HG03175 (cell line): ENCODE measurements around the gene SIL1.

Experiments
- ATAC-seq: cut with Tn5 transposase; IDR thresholded peaks from one replicate; pipeline ENCODE4 v1.9.1; 2021; ENCODE audit warnings: mild to moderate bottlenecking, moderate library complexity; ENCODE audit not compliant: unreplicated experiment

Gene SIL1

DNA sequence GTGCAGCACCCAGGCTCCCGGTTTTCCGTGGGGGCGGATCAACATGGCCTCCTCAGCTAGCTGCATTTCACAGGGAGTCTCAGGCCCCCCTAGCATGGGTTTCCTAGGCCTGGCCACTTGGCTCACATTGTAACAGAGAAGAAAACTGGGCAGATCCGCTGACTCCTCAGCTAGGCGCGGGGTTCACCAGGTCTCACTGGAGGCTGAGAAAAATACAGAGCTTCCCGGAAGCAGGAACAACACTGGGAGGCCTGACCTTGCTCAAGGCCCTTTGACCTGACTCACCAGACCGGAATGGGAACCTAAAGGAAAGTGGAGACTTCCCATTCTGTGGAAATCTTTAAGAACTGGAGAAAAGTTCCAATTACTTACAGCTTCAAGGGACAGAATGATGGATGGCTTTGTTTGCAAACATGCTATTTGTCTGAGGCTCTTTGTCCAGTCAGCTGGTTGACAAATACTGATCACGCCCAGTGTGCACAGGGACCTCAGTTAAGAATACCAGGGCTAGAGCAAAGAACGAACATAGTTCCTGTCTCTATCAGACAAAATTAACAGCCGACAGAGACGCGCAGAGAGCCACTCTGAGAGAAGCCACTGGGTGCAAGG lies 234.3 kb downstream of the SIL1 start:
- ATAC-seq, result no peak

DNA sequence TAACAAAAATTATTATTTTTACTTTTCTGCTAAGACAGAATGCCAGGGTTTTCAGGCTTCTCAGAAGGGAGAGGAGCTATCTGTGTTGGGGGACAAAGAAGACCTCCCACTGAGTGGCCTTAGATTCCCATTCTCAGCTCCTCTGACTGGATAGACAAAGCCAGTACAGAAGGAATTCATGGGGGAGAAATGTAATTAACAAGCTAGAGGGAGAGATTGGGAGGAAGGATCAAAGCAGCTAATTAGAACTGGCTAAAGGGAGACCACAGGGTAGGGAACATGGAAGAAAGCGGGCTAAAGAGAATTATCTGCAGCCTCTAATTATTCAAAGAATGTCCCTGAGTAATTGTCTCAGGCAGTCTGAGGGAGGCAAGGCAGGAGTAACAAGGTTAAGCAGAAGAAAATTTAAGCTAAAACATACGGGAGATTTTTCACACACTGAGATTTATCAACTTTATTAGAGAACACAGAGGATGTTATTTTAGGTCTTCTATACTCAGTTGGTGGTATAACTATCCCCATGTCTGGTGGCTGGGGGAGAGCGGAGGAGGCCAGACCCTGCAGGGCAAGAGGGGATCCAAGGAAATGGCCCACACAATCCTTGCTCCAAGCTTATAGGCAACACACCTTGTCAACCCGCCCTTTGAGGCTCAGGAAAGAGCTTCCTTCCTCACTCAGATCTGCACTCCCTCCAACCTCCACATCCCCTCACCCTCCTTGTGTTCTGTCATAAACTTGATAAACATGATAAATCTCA lies 235.4 kb downstream of the SIL1 start:
- ATAC-seq, result no peak

DNA sequence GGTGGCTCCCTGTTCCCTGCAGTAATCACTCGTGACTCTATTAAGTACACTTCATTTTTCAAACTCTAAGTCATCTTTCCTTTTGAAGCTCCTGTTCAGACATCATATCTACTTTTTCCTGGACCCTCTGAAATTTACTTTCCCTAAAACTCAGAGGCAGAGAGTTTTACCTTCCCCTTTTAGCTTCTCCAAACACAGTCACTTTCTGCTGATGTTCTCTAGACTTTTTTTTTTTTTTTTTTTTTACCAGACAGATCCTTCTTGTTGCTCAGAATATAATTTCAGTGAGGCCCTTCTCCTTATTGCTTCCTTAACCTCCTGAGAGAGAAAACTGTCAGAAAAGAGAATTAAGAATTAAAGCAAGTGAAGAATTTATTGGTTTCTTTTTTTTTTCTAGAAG lies 236.4 kb downstream of the SIL1 start:
- no peak for ATAC-seq

DNA sequence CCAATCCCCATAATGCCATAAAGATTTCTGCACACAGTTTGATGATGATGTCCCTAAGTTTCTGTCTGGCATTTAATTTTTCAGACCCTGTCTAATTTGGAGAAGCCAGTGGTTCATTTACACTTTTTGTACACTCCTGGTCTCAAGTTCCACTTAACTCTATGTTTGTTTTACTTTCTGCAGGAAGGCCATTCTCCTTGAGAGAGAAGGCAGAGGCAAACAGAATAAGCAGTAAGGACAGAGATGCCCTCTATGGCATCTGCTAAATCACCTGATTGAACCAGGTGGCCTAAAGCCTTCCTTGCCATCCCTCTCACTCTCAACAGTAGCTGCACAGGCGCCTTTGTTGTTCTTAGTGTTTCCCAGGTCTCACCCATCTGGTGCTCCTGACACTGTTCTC lies 236.9 kb downstream of the SIL1 start:
- ATAC-seq, result no peak

DNA sequence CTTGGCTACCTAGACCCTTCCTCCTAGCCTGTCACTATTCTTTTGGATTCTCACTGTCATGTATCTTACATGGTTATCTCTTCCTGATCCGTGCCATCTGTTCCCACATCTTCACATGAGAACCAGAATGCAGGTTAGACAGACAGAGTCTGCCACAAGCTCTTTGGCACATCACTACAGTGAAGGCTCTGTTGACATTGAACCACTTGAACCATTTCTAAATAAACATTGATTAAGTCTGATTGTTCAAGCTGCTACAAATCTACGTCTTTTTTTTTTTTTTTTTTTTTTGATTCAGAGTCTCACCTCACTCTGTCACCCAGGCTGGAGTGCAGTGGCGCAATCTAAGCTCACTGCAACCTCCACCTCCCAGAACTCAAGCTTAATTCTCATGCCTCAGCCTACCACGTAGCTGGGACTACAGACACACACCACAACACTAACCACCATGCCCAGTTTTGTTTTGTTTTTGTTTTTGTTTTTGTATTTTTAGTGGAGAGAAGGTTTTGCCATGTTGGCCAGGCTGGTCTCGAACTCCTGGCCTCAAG lies 237.9 kb downstream of the SIL1 start:
- no peak for ATAC-seq

DNA sequence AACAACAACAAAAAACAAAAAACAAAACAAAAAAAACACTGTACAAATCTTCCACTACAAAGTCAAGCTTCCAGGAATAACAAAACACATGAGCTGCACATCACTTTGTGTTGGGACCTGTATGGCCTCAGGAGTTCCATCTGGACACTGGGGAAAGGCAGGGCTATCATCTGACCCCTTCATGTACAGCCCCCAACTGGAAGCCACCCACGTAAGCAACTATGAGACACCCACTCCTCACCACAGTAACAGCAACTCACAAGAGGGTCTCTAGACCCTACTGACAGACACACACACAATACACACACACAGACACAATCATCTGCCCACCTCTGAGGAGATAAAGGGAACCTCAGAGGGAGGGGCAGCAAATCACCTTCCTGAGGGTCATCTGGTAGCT lies 241.4 kb downstream of the SIL1 start:
- ATAC-seq, result no peak

DNA sequence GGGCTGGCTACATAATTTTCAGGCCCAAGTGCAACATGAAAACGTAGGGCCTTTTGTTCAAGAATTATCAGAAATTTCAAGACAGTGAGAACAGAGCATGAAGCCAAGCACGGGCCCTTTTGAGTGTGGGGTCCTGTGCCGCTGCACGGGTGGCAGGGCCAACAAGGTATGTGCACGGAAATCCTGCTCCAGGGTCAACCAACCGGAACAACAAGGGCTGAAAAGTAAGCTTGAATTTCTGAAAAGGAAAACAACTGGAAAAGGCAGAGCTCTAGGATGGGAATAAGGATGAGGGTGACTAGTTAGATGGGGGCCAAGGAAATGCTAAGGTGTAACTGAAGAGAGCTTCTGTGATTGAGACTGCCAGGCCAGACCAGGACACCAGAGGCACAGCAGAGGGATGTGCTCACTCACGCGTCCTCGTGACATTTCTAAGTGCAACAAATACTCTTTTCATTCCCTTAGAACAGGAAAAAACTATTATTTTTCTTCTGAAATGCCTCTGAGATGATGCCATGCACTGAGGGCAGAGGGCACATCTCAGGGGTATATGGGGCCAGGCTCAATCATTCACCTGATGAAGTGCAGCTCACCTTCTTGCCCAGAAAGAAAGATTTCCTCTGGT lies 242.4 kb downstream of the SIL1 start:
- no peak for ATAC-seq

DNA sequence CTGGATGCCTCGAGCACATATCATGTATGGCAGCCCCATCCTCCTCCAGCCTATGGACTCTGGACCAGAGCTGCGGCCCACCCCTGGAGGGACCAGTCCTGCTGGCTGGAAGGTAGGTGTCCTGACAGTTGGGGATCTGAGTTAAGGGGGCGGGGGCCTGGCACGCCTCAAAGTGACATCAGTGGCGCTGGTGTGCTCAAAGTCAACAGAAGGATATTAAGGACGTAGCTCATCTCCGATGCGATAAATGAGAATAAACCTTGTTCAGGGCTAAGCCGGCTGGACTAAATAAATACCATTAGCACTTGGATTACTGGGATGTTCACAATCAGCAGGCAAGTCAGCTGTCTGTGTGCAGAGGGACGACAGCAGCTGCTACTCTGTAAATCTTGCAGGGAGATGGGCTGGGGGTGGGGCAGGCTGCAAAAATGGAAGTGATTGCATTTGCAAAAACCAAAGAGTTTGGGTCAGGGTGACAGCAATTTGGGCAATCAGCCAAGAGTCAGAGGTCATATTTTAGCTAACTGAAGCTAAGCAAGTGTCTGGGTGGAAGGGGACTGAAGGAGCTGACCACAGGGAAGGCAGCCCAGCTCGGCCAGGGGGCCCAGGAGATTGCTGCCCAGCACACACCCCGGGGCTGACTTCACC lies 243.0 kb downstream of the SIL1 start:
- no peak for ATAC-seq

DNA sequence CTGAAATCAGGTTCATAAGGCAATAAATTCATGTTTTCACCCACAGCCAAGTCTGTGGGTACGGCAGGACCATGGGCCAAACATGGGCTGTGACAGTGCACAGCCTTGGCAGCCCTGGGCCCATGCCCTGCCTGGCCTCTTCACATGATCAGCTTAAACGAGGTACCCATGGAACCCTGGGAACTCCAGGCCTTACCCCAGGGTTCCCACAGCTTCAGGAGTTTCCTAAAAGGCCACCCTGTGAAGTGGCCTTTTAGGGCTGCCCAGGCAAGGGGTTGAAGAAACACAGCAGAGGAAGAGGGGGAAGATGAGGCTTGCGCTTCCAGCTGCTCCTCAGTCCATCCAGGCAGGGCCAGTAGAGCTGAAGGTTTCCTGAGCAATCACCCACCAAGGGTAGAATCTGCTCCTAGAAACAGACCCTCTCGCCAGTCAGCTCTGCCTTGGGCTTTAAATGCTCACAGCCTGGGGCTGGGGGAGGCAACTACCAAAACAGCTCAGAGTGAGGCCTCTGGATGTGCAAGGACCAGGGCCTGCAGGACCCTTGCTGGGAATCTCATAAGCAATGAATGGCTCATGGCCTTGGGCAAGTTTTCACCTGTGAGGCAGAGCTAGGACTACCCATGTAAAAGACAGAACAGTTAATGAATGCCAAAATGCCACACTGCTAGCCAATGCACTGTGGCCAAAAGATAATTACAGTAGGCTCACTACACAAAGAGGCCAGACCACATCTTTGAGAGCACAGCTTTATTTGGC lies 243.7 kb downstream of the SIL1 start:
- no peak for ATAC-seq

DNA sequence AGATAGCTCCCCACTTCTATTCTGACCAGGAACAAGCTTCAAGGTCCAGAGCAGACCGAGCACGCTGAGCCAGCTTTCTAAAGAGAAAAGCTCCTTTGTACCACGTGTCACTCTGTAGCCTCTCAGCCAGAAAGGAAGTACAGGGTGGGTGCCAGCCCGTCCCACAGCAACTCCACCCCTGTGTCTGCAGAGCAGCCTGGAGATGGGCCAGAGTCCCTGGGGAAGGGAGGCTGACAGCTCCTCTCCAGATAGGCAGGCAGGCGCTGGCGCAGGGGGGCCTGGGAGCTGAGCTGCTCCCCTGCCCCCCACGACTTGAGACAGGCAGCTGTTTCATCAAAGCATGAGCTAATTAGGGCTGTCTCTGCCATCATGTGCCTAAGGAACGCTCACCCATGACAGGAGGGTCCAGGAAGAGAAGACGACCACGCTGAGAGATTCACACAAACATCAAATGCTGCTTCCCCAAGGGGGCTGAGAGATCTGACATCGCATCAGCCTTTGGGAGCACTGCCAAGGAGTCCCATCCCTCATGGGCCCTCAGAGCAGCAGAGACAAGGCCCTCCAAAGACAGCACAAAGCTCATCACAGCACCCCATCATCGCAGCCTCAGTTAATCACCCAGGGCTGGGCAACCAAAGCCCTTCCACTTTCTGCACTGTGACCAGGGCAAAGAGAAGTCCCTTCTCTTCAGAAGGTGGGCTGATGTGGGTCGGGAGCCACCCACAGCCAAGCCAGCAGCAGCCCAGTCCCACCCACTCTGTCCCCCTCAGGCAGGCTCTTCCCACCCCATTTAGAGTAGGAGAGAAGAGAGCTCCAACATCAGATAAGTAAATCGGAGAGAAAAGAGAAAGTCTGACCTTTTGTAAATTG lies 244.5 kb downstream of the SIL1 start:
- ATAC-seq, result no peak

DNA sequence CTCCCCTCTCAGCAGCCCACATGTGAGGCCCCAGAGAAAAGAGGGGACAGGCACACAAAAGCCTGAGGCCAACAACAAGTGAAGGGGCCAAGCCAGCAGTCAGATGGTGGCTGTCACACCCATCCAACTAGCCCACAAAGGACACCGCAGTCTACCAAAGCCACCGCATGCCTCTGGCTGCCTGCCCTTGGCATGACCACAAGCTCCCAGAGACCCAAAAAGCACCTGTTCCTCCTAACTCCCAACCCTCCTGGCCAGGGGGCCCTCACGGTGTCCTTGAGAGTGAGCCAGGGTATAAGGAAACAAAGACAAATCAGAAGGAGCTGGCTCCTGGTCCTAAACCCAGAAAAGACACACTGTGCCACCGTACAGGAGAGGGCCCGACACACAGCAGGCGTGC lies 245.2 kb downstream of the SIL1 start:
- no peak for ATAC-seq

DNA sequence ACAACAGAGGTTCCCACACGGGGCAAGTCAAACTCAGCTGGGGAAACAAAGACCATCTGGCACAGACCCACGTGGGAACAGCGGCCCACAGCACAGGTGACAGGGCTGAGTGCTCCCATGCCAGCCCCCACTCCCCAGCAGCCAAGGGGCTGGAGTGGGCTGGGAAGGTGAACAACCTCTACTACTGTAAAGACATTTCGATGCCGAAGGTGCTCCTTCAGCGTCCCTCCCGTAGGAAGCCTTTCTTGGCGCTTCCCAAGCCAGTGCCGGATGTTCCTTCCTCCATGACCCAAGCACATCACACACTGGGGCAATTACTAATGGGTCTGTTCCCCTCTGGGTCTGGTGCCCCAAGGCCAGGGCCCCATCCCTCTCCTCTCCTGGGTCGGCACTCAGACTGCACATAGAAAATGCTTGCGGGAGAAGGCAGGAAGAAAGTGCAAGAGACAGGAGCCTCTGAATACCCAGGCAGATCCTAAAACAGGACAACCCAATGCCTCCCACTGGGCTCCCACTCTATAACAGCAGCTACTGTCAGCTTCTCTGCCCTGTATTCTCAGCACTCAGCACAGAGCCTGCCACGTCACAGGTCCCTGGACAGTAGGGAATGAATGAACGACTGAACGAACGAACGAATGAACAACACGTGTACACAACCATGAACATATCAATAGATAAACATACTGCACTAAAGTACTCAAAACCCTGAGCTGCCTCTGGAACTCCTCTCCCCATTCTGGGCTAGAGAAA lies 246.0 kb downstream of the SIL1 start:
- ATAC-seq, result no peak

DNA sequence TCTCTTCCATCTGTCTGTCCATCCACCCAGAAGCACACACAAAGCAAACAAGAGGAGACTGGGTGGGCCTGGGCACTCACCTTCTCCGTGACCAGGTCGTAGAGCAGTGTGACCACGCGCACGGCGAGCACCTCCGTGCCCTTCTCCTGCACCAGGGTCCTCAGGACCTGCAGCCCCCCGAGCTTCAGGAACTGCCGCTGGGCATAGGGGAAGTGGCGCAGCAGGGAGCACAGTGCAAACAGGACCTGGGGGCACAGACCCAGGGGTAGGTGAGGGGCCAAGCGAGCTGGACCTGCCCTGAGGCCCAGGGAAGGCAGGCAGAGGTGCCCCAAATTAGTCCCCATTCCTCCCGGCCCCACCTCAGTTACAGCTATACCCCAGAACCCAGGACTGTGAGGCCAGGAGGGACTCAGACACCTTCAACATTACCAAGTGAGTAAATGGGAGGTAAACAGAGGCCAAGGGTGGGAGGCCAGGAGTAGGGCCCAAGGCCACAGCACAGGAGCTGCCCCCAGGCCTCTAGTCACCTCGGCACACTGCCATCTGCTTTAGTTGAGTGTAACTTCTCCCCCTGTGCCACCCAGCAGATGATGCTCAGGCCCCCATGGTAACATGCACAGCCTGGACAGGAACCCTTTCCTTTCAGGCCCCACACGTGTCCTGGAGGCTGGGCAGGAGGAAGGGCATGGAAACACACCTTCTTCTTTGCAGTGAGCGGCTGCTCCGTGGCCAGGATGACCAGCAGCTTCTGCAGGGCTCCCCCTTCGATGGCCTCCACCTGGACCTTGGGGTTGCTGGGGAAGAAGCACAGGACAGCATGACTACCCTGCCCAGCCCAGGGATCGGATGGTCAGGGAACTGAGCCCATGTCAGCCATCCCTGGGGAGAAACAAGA lies 246.8 kb downstream of the SIL1 start:
- no peak for ATAC-seq

DNA sequence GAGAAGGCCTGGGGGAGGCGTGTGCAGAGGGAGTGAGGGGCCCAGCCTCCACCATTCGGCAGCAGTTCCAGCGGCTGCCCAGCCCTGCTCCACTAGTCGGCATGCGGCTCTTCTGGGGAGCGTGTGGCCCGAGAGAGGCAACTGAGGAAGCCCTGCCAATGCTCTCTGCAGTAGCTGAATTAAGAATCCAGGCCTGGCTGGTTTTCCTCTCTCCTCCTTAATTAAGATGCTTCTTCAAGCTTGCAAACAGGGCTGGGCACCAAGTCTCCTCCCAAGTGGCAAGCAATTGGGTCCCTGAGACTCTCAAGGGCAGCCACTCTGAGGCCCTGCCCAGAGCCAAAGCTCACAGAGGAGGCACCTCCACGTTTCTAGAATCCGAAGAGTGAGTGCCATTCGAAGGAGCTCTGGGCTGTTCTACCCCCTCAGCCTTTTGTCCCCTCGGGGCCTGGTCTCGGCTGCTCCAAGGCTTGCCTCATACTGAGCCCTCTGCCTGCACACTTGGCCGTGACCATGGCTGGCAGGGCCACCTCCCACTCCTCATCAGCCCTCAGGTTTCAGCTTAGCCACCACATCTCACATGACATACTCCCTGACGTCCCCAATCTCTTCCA lies 247.6 kb downstream of the SIL1 start:
- no peak for ATAC-seq

DNA sequence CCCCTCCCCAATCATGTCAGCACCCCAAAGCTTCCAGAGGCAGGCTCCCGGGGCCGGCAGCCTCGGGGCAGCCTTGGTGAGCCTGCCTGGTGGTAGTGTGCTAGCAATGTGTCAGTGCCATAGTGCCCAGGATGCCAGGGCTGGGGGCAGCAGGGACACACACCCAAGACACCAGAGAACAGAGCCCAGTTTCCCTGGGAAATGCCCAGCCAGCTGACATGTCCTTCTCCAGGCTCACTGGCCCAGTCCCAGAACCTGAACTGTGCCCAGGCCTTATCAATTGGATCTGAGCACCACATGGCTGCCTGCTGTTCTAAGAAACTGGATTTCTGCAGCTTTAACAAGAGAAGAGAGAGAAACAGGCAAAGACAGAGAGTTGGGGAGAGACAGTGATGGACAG lies 248.2 kb downstream of the SIL1 start:
- ATAC-seq, result no peak

DNA sequence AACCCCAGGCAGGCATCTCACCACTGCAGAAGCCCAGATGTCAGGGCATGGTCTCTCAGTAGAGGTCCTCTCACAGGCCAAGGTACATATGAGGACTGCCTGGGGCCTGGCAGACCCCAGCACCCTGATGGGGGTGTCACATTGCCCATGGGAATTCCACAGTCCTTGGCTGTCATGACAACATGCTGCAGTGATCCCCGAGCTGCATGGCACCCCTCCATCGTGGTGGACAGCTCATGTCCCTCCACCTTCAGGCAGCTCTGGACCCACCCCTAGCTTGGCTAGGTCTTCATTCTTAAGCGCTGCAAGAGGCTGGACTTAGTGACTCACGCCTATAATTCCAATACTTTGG lies 249.0 kb downstream of the SIL1 start:
- ATAC-seq, result no peak

DNA sequence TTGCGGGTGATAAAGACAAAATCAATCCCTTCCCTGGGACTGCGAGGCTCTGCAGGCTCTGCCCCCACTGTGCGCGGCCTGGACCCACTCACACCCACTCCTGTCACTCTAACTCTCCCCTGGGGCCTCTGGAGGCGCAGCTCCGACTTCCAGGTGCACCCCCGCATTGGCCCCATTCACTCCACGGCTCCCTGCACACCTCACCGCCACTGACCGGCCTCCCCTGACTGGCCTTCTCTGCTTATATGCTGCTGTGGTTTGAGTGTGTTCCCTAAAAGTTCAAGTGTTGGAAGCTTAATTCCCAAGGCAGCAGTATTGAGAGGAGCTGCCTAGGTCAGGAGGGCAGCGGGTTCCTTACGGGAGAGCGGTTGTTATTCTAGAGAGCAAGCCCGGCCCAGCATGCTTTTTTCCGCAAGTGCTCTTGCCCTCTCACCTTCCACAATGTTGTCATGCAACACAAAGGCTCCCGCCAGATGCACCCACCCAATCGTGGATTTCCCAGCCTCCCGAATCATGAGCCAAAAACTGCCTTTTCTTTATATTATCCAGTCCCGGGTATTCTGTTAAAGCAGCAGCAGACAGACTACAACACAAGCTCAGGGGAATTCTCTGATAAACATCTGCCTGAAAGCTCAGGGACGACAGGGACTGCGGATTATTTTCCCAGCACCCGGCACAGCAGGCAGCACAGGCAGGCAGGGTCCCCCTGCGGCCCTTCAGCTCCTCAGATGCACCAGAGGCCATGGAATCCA lies 249.5 kb downstream of the SIL1 start:
- no peak for ATAC-seq
